Mucosa of rectum (tissue), 2 donors: ENCODE measurements around the gene PBX4.

Experiments used
- H3K27ac ChIP-seq, 2 donors: one replicate each; pipeline ENCODE4 v1.7.0; 2013; ENCODE audit warnings: inconsistent platforms in 2 of 2, low read depth in 2 of 2, low read length in 2 of 2
- H3K27me3 ChIP-seq, 2 donors: one replicate each; pipeline ENCODE4 v1.7.0; 2013; ENCODE audit warnings: low read length in 2 of 2; ENCODE audit not compliant: control insufficient read depth in 2 of 2, insufficient read depth in 2 of 2
- H3K36me3 ChIP-seq, 2 donors: one replicate each; pipeline ENCODE4 v1.7.0; 2013; ENCODE audit warnings: low read length in 2 of 2; ENCODE audit not compliant: control insufficient read depth in 2 of 2, insufficient read depth in 2 of 2
- H3K4me1 ChIP-seq, 2 donors: one replicate each; pipeline ENCODE4 v1.7.0; 2013; ENCODE audit warnings: low read length in 2 of 2, mild to moderate bottlenecking in 1 of 2; ENCODE audit not compliant: control insufficient read depth in 2 of 2, insufficient read depth in 2 of 2
- H3K4me3 ChIP-seq, 2 donors: one replicate each; pipeline ENCODE4 v1.7.0; 2013; ENCODE audit warnings: low read length in 2 of 2
- H3K9ac ChIP-seq, 2 donors: one replicate each; pipeline ENCODE4 v1.7.0; 2013; ENCODE audit warnings: low read length in 2 of 2, low read depth in 1 of 2, mild to moderate bottlenecking in 1 of 2
- H3K9me3 ChIP-seq, 2 donors: one replicate each; pipeline ENCODE4 v1.7.0; 2013; ENCODE audit warnings: low read length in 2 of 2; ENCODE audit not compliant: control insufficient read depth in 2 of 2
- donor health status: healthy.
- donor health status: Normal muscosa, but diverticular disease.

The PBX4 gene

GRCh38 chr19:19656451-19657396 lies 38.2 kb upstream of the PBX4 start:
- peaks cover 5 to 8% of the 10 kb centered on the region in 2 donors for H3K4me1 ChIP-seq
- no peaks in the 10 kb centered on the region for H3K27me3 ChIP-seq
- no peaks in the 10 kb centered on the region for H3K9me3 ChIP-seq
- no peak overlapping the region for H3K9ac ChIP-seq
- H3K36me3 ChIP-seq, result peaks cover 57 to 76% of the 10 kb centered on the region in 2 donors
- no peak overlapping the region for H3K4me3 ChIP-seq
- no peak overlapping the region for H3K27ac ChIP-seq

GRCh38 chr19:19655641-19656343 lies 37.3 kb upstream of the PBX4 start:
- Histone ChIP-seq H3K27me3 (no peaks in the 10 kb centered on the region), H3K4me3 (no peak overlapping the region), H3K4me1 (no peaks in the 10 kb centered on the region), H3K27ac (no peak overlapping the region), H3K9ac (no peak overlapping the region), H3K36me3 (peaks cover 66 to 85% of the 10 kb centered on the region in 2 donors), H3K9me3 (no peaks in the 10 kb centered on the region)

GRCh38 chr19:19655051-19655594 lies 36.6 kb upstream of the PBX4 start:
- Histone ChIP-seq H3K9me3 (no peaks in the 10 kb centered on the region), H3K4me1 (no peaks in the 10 kb centered on the region), H3K4me3 (no peak overlapping the region), H3K36me3 (peaks cover 72 to 88% of the 10 kb centered on the region in 2 donors), H3K27me3 (no peaks in the 10 kb centered on the region), H3K9ac (no peak overlapping the region), H3K27ac (no peak overlapping the region)

DNA sequence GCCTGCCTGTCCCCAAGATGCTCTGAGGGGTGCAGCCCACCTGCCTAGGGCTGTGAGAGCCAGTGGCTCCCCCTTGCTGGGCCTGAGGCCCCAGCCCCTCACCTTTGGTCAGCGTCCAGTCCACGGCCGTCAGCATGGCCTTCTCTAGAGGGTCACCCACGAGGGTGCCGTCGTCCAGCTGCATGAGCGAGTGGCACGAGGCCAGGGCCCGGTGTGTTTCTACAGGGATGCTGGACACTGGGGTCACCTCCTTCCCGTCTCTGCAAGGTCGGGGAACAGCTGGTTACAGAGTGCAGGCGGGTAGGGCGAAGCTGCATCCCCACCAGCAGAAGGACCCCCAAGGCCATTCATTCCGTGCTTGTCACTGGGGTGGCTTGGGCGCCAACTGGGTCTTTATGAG lies 36.0 kb upstream of the PBX4 start:
- H3K27me3 ChIP-seq, result no peaks in the 10 kb centered on the region
- H3K9me3 ChIP-seq, result no peaks in the 10 kb centered on the region
- H3K27ac ChIP-seq, result no peak overlapping the region
- no peak overlapping the region for H3K9ac ChIP-seq
- no peaks in the 10 kb centered on the region for H3K4me1 ChIP-seq
- peaks cover 75 to 83% of the 10 kb centered on the region in 2 donors for H3K36me3 ChIP-seq
- no peak overlapping the region for H3K4me3 ChIP-seq

GRCh38 chr19:19653597-19654147 lies 35.2 kb upstream of the PBX4 start:
- H3K9me3 ChIP-seq, result no peaks in the 10 kb centered on the region
- H3K36me3 ChIP-seq, result peaks cover 79 to 83% of the 10 kb centered on the region in 2 donors
- no peak overlapping the region for H3K4me3 ChIP-seq
- no peak overlapping the region for H3K9ac ChIP-seq
- H3K27me3 ChIP-seq, result no peaks in the 10 kb centered on the region
- H3K4me1 ChIP-seq, result no peaks in the 10 kb centered on the region
- no peak overlapping the region for H3K27ac ChIP-seq

DNA sequence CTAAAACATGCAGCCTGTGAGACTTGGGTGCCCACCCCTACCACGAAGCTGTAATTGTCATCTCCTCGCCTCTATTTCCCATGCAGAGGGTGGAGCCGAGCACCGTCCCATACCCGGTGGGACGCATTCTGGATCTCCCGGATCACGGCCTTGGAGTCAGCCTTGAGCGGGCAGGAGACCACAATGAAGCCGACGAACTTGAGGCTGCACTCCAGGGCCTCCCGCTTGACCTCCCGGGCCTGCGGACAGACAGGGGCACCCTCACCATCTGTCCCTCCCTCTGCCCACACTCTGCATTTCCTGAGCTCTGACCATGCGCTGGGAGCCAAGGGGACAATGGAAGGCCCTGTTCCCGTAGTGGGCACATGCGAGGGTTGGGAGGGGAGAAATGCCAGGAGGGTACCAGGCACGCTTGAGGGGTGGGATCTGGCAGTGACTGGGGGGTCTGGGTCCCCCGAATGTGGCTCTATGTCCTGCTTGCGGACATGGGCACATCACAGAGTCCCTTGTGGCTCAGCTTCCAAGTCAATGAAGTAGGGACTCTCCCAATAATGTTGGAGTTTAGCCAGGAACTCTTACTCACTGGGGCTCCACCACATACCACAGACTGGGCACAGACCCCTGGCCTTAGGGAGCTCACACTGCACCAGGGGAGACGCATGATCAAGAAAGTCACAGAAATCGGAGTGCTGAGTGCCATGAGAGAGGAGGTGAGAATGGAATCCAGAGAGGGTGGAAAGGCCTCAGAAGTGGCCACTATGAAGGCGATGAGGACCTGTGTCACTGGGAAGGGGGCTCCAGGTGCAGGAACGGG lies 34.2 kb upstream of the PBX4 start:
- Histone ChIP-seq H3K9me3 (no peaks in the 10 kb centered on the region), H3K27me3 (no peaks in the 10 kb centered on the region), H3K36me3 (peaks cover 74 to 79% of the 10 kb centered on the region in 2 donors), H3K4me3 (no peak overlapping the region), H3K27ac (no peak overlapping the region), H3K4me1 (no peaks in the 10 kb centered on the region), H3K9ac (no peak overlapping the region)

- no peaks in the 10 kb centered on the region for H3K27me3 ChIP-seq
- no peak overlapping the region for H3K4me3 ChIP-seq
- no peak overlapping the region for H3K9ac ChIP-seq
- H3K4me1 ChIP-seq, result no peaks in the 10 kb centered on the region
- H3K9me3 ChIP-seq, result no peaks in the 10 kb centered on the region
- peaks cover 75 to 79% of the 10 kb centered on the region in 2 donors for H3K36me3 ChIP-seq
- H3K27ac ChIP-seq, result no peak overlapping the region
These were observed 32.6 kb upstream of the PBX4 start for GRCh38 chr19:19651076-19651475.

DNA sequence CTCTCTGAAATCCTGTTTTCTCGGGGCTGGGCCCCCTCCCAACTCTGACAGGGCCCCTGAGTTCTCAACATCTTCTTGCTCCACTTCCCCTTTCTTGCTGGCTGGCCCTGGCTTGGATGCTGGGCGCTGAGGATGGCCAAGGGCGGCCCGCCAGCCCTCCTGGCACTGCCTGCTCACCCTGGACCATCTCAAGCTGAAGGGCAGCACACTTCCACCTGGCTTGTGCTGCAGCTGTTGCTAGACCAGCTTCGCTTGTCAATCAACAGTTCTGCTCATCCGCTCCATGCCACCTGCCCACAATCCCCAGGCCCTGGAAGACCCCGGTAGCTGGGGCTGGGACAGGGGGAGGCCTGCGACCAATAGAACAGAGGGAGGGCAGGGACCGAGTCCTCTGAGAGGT lies 31.8 kb upstream of the PBX4 start:
- Histone ChIP-seq H3K36me3 (peaks cover 76 to 78% of the 10 kb centered on the region in 2 donors), H3K9ac (no peak overlapping the region), H3K4me3 (no peak overlapping the region), H3K27ac (no peak overlapping the region), H3K27me3 (no peaks in the 10 kb centered on the region), H3K4me1 (no peaks in the 10 kb centered on the region), H3K9me3 (no peaks in the 10 kb centered on the region)

DNA sequence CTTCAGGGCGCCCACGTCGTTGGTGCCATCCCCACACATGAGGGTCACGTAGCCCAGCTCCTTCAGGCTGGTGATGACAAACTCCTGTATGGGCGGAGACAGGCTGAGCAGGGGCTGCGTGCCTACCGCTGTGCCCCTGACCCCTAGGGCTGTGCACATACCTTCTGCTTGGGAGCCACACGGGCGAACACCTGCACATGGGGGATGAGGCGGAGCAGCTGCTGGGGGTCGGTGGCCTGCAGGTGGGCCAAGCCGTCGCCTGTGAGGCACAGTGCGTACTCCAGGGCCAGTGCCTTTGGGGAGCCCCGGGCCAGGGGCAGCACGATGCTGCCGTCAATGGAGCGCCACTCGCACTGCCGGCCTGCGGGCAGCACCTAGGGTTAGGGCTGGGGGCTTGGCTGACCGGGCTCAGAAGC lies 31.1 kb upstream of the PBX4 start:
- H3K27ac ChIP-seq, result no peak overlapping the region
- H3K9ac ChIP-seq, result no peak overlapping the region
- no peaks in the 10 kb centered on the region for H3K9me3 ChIP-seq

More for the DNA sequence above, 31.1 kb upstream of the PBX4 start:
- H3K36me3 ChIP-seq, result peaks cover 68 to 73% of the 10 kb centered on the region in 2 donors
- H3K4me3 ChIP-seq, result no peak overlapping the region
- H3K4me1 ChIP-seq, result no peaks in the 10 kb centered on the region
- no peaks in the 10 kb centered on the region for H3K27me3 ChIP-seq
